Osteoblast (primary cell): ENCODE data around the gene ABCB9. TPM values are rescaled to one million over a fixed set of nuclear protein-coding genes. Genes with fewer than 3 reads are reported as not detected.

Experiments used
- DNase-seq: peaks from one replicate; pipeline ENCODE4 v3.0.0; 2011; ENCODE audit warnings: low spot score, mixed read lengths; ENCODE audit not compliant: insufficient read length; ENCODE audit errors: missing footprints
- H2AFZ ChIP-seq: 2 replicates; pipeline ENCODE4 v1.6.0; 2011; ENCODE audit warnings: mild to moderate bottlenecking, low read length
- H3K27ac ChIP-seq: 2 replicates; pipeline ENCODE4 v1.5.1; 2011; ENCODE audit warnings: mild to moderate bottlenecking, low read depth, low read length, moderate library complexity
- H3K27me3 ChIP-seq: 2 replicates; pipeline ENCODE4 v1.6.0; 2012; ENCODE audit warnings: mild to moderate bottlenecking, control low read depth, inconsistent platforms, low read length, moderate library complexity; ENCODE audit not compliant: insufficient read depth
- H3K36me3 ChIP-seq: 2 replicates; pipeline ENCODE4 v1.5.1; 2011; ENCODE audit warnings: mild to moderate bottlenecking, low read length, control low read depth, moderate library complexity; ENCODE audit not compliant: insufficient read depth
- H3K4me1 ChIP-seq: 2 replicates; pipeline ENCODE4 v1.5.1; 2011; ENCODE audit warnings: mild to moderate bottlenecking, low read length, control low read depth, moderate library complexity; ENCODE audit not compliant: insufficient read depth
- H3K4me2 ChIP-seq: 2 replicates; pipeline ENCODE4 v1.6.0; 2011; ENCODE audit warnings: mild to moderate bottlenecking, low read length; ENCODE audit not compliant: insufficient read depth
- H3K4me3 ChIP-seq: fragments of 200-600 bp; sonication (generic); 3 replicates; pipeline ENCODE4 v1.5.1; 2012; ENCODE audit warnings: mild to moderate bottlenecking, low read length, inconsistent platforms; ENCODE audit not compliant: insufficient read depth
- H3K79me2 ChIP-seq: 2 replicates; pipeline ENCODE4 v1.6.0; 2012; ENCODE audit warnings: mild to moderate bottlenecking, low read length, control low read depth, inconsistent platforms; ENCODE audit not compliant: insufficient read depth
- H3K9me3 ChIP-seq: 2 replicates; pipeline ENCODE4 v1.5.1; 2011; ENCODE audit warnings: low read depth, low read length, control low read depth
- H4K20me1 ChIP-seq: 2 replicates; pipeline ENCODE4 v1.6.0; 2012; ENCODE audit warnings: mild to moderate bottlenecking, low read length, control low read depth; ENCODE audit not compliant: insufficient read depth
- total RNA-seq: library from RNA; depleted of rRNA; stranded (reverse); fragments of >200 nt; gene quantifications from 2 replicates; pipeline ENCODE4 v1.2.3, GENCODE V29; 2012
- TF ChIP-seq, protein P1 (sequence below): IDR thresholded peaks from 2 replicates; pipeline ENCODE4 v1.5.1; 2011; ENCODE audit warnings: mild to moderate bottlenecking, low read depth, low read length, moderate library complexity; ENCODE audit errors: extremely low read depth

ABCB9 gene
- total RNA-seq, 1 donor = 11.9 TPM

DNA sequence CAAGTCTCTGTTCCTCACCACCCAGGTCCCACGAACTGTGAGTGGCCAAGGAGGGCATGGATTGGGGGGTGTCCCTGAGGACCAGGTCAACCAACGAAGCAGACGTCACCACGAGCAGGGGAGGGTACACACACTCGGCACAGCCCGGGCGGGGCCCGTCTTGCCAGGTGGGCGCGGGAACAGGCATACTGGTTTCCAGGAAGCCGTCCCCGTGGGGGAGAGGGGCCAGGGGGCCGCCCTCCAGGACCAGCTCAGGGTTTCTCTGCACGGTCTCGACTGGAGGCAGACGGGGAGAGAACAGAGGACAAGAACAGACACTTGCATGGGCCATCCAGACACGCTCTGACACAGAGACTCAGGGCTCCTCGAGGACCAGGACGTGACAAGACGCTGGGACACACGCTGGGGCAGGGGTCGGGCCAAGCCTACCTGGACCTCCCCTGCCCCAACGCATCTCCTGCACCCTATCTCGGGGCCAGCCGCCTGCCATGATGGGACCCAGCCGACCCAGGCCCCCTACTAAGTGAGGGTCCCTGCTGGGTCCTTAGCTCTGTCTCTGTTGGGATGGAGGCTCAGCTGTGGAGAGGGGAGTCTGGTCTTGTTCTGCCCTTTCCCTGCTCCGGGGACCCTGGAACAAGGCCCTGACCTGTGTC, 25.5 kb upstream of the ABCB9 start:
- Histone ChIP-seq H3K27me3 (no peaks in the 10 kb centered on the region), H2AFZ (no peak overlapping the region), H3K4me3 (no peak overlapping the region), H3K9me3 (no peaks in the 10 kb centered on the region), H4K20me1 (no peaks in the 10 kb centered on the region), H3K4me1 (no peaks in the 10 kb centered on the region), H3K36me3 (no peaks in the 10 kb centered on the region), H3K79me2 (no peaks in the 10 kb centered on the region), H3K27ac (no peak overlapping the region), H3K4me2 (no peak overlapping the region)
- TF ChIP-seq, protein P1, sequence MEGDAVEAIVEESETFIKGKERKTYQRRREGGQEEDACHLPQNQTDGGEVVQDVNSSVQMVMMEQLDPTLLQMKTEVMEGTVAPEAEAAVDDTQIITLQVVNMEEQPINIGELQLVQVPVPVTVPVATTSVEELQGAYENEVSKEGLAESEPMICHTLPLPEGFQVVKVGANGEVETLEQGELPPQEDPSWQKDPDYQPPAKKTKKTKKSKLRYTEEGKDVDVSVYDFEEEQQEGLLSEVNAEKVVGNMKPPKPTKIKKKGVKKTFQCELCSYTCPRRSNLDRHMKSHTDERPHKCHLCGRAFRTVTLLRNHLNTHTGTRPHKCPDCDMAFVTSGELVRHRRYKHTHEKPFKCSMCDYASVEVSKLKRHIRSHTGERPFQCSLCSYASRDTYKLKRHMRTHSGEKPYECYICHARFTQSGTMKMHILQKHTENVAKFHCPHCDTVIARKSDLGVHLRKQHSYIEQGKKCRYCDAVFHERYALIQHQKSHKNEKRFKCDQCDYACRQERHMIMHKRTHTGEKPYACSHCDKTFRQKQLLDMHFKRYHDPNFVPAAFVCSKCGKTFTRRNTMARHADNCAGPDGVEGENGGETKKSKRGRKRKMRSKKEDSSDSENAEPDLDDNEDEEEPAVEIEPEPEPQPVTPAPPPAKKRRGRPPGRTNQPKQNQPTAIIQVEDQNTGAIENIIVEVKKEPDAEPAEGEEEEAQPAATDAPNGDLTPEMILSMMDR = no peak
- peak; percentile 80 for DNase-seq

DNA sequence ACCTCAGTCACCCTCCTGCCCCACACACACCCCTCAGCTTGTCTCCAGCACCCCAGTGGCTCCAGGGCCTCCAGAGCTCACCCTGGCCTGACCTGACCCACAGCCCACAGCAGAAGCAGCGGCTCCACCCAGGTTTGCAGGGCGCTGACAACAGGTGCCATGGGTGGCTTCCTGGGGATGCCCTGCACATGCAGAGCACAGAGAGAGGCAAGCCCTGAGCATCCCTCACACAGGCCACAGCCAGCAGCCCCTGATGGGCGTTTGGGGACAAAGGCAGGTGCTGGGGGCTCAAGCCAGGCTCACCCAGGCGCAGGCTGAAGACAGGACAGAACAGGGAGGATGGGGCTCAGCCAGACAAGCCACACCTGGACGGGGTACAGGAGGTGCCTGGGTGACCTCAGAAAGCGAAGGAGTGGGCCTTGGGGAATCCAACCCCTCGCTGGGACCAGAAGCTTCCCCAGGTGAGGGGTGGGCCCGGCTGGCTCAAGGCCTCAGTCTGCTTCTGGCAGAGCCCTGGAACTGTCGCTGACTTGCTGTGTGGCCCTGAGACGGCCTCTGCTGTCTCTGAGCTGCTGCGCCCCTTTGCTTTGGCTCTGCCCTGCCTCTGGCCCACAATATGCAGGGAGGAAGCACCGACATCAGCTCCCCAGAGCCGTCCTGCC, 24.8 kb upstream of the ABCB9 start:
- H3K9me3 ChIP-seq = no peaks in the 10 kb centered on the region
- H2AFZ ChIP-seq = no peak overlapping the region
- H3K4me3 ChIP-seq = no peak overlapping the region
- H3K27me3 ChIP-seq = no peaks in the 10 kb centered on the region
- TF ChIP-seq, protein P1 = no peak
- no peaks in the 10 kb centered on the region for H3K36me3 ChIP-seq
- DNase-seq = peak; percentile 84
- H3K4me1 ChIP-seq = no peaks in the 10 kb centered on the region
- no peaks in the 10 kb centered on the region for H4K20me1 ChIP-seq
- H3K27ac ChIP-seq = no peak overlapping the region
- H3K4me2 ChIP-seq = no peak overlapping the region
- no peaks in the 10 kb centered on the region for H3K79me2 ChIP-seq

DNA sequence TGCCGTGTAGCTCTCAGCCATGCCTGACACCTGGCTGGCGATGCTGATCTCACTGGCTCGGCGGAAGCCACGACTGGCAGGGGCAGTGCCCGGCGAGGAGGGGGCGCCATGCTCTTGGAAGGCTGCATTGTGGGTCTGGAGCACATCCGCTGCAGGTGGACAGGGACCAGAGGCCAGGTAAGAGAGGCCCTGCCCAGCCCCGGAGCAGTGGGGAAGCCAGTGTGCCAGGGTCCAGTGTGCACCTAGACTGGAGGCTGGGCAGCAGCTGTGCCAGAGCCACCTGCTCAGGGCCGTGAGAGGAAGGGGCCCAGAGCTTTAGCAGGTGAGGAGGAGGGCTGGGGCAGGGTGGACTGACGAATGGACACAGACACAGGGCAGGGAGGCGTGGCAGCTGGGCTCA, 24.3 kb upstream of the ABCB9 start:
- Histone ChIP-seq H3K27me3 (no peaks in the 10 kb centered on the region), H2AFZ (no peak overlapping the region), H3K4me1 (no peaks in the 10 kb centered on the region), H3K27ac (no peak overlapping the region), H3K4me2 (no peak overlapping the region), H3K36me3 (peaks cover 4% of the 10 kb centered on the region), H3K4me3 (no peak overlapping the region), H3K79me2 (no peaks in the 10 kb centered on the region), H4K20me1 (no peaks in the 10 kb centered on the region), H3K9me3 (no peaks in the 10 kb centered on the region)
- peak; percentile 73 for DNase-seq
- TF ChIP-seq, protein P1 = no peak

DNA sequence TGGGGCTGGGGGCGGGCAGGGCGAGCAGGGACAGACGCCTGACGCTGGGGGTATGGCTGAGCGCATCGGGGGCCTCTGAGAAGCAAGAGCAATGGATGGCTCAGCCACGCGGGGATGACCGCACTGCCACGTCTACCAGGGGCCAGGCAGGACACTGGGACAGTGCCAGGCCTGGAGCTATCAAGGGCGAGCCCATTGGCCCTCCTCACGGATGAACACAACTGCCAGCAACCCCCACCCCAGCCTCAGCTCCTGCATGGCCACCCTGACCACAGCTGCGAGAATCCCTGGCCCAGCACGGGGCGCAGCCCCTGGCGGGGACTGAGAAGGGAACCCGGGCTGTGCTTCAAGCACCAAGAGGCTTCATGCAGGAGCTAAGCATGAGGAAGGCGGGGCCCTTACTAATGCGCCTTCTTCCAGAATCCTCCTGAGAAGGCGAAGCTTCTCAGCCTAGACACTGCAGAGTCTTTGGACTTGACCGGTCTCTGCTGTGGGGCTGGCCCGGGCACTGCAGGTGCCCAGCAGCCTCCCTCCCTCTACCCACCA, 23.7 kb upstream of the ABCB9 start:
- no peaks in the 10 kb centered on the region for H3K79me2 ChIP-seq
- TF ChIP-seq, protein P1 = no peak
- H3K36me3 ChIP-seq = peaks cover 4% of the 10 kb centered on the region
- peak; percentile 84 for DNase-seq
- H3K9me3 ChIP-seq = no peaks in the 10 kb centered on the region
- no peak overlapping the region for H3K4me2 ChIP-seq
- H3K4me3 ChIP-seq = no peak overlapping the region
- H3K27ac ChIP-seq = no peak overlapping the region
- H3K4me1 ChIP-seq = peaks cover under 1% of the 10 kb centered on the region
- no peaks in the 10 kb centered on the region for H4K20me1 ChIP-seq
- H3K27me3 ChIP-seq = no peaks in the 10 kb centered on the region
- H2AFZ ChIP-seq = no peak overlapping the region
